MG63 (cell line): ENCODE measurements around the gene TNC. TPM values are rescaled to one million over a fixed set of nuclear protein-coding genes. Genes with fewer than 3 reads are reported as not detected.
"Not testable (repeated sequence)": the region's sequence is repeated elsewhere in the genome, so short reads cannot be mapped to it uniquely, and the experiment has no call there.

Experiments
- DNase-seq: peaks from one replicate; pipeline ENCODE4 v3.0.0-alpha.2; 2020
- H3K27me3 ChIP-seq: fragments of 250-450 bp; sonication (Bioruptor Pico); 2 replicates; pipeline ENCODE4 v1.5.1; 2020; ENCODE audit warnings: mild to moderate bottlenecking, moderate library complexity
- H3K36me3 ChIP-seq: fragments of 250-450 bp; sonication (Bioruptor Pico); 2 replicates; pipeline ENCODE4 v1.5.1; 2020; ENCODE audit warnings: mild to moderate bottlenecking, moderate library complexity
- H3K4me3 ChIP-seq: fragments of 250-450 bp; sonication (Bioruptor Pico); 2 replicates; pipeline ENCODE4 v1.5.1; 2020; ENCODE audit warnings: mild to moderate bottlenecking, moderate library complexity
- H3K9me3 ChIP-seq: fragments of 250-450 bp; sonication (Bioruptor Pico); 2 replicates; pipeline ENCODE4 v1.5.1; 2020; ENCODE audit warnings: mild to moderate bottlenecking, moderate library complexity
- total RNA-seq: library from RNA; depleted of rRNA; stranded (reverse); fragments of >200 nt; shearing (Covaris generic); gene quantifications from 2 replicates; pipeline ENCODE4 v1.2.3, GENCODE V29; 2014; ENCODE audit warnings: low replicate concordance

Gene TNC
- total RNA-seq, 1 experiment from 2014 or later, result 3.0 TPM

DNA sequence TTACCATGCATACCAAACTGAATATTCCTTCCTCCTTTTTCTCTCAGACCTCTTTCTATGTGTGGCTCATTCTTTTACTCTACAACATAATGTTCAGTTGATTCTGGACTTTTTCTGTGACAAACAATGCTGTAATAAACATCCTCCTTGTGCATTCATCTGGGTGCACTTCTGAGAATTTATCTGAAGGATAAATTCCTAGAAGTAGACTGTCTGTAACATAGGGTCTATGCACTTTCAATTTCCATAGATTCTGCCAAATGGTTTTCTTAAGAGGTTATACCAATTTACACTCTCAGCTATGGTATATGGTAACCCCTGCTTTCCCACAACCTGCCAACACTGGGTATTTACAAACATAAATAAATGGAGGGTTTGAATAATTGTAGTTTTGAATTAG is 24.1 kb upstream of the TNC start:
- no peaks in the 10 kb centered on the region for H3K36me3 ChIP-seq
- peaks cover 5% of the 10 kb centered on the region for H3K9me3 ChIP-seq
- no peaks in the 10 kb centered on the region for H3K27me3 ChIP-seq
- H3K4me3 ChIP-seq, result no peak overlapping the region
- no peak for DNase-seq

DNA sequence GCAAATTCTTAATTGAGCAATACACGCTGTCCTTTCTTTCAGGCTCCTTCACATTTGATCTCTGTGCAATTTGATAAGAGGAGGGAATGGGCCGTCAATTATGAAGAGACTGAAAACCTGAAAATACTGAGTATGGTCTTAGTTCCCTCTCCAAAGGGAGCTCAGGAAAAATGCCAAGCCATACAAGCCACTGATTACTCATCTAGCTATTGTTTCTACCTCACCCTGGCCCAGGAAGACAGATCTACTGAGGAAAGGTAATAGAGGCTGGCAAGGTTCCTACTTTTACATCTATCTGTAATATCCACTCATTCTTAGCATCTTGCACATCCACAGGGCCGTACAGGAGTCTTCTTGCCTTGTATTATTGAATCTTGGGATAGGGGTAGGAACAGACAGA is 23.7 kb upstream of the TNC start:
- Histone ChIP-seq H3K36me3 (no peaks in the 10 kb centered on the region), H3K27me3 (no peaks in the 10 kb centered on the region), H3K9me3 (peaks cover 5% of the 10 kb centered on the region), H3K4me3 (no peak overlapping the region)
- DNase-seq, result no peak

DNA sequence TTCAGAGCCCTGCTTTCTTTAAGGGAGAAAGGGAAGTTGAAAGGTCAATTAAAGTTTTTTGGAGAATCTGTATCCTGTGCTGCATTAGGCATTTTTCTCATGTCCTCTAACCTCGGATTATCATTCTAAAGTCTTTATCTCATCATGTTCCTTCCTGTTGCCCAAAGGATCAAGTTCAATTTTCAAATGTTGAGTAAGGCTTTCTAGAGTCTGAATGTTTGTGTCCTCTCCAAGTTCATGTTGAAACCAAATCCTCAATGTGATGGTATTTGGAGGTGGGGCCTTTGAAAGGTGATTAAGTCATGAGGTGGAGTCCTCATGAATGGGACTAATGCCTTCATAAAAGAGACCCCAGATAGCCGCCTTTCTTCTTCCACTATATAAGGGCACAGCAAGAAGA is 20.2 kb upstream of the TNC start:
- Histone ChIP-seq H3K27me3 (no peaks in the 10 kb centered on the region), H3K4me3 (no peak overlapping the region), H3K9me3 (peaks cover 5% of the 10 kb centered on the region), H3K36me3 (no peaks in the 10 kb centered on the region)
- no peak for DNase-seq

- no peak for DNase-seq
Measured at GRCh38 chr9:115137526-115137925, 19.6 kb upstream of the TNC start.

GRCh38 chr9:115135821-115136778 is 18.1 kb upstream of the TNC start:
- no peak for DNase-seq

More at GRCh38 chr9:115137526-115137925, 19.6 kb upstream of the TNC start:
- no peak overlapping the region for H3K4me3 ChIP-seq
- no peaks in the 10 kb centered on the region for H3K27me3 ChIP-seq
- no peaks in the 10 kb centered on the region for H3K36me3 ChIP-seq
- H3K9me3 ChIP-seq, result peaks cover 5% of the 10 kb centered on the region

GRCh38 chr9:115134941-115135340 is 17.0 kb upstream of the TNC start:
- no peak for DNase-seq
- Histone ChIP-seq H3K27me3 (no peaks in the 10 kb centered on the region), H3K4me3 (no peak overlapping the region), H3K36me3 (no peaks in the 10 kb centered on the region), H3K9me3 (no peaks in the 10 kb centered on the region; the same call in 1 of the 2 replicates)

More at GRCh38 chr9:115135821-115136778, 18.1 kb upstream of the TNC start:
- Histone ChIP-seq H3K4me3 (no peak overlapping the region), H3K27me3 (no peaks in the 10 kb centered on the region), H3K36me3 (no peaks in the 10 kb centered on the region), H3K9me3 (no peaks in the 10 kb centered on the region; the same call in 1 of the 2 replicates)

- no peak for DNase-seq
- no peak overlapping the region for H3K4me3 ChIP-seq
- H3K36me3 ChIP-seq, result no peaks in the 10 kb centered on the region
- H3K27me3 ChIP-seq, result no peaks in the 10 kb centered on the region
- no peaks in the 10 kb centered on the region; the same call in 1 of the 2 replicates for H3K9me3 ChIP-seq
Measured at GRCh38 chr9:115133649-115134048, 15.7 kb upstream of the TNC start.

DNA sequence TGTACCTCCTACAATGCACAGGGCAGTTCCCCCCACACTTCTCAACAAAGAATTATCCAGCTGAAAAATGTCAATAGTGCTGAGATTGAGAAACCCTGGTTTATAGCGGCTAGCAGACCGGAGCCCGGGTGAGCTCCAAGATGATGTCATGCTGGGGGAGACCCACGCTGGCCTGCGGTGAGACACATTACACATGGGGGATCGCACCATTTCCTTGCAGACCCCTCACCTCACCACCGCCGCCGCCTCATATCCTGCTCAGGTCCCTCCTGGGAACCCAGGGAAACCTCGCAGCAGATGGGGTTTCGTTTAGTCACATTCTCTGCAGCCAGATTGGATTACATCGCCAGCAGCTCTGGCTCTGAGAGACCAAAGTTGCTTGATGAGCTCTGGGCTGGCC is 14.7 kb upstream of the TNC start:
- H3K27me3 ChIP-seq, result no peaks in the 10 kb centered on the region
- no peaks in the 10 kb centered on the region for H3K9me3 ChIP-seq
- H3K36me3 ChIP-seq, result no peaks in the 10 kb centered on the region
- H3K4me3 ChIP-seq, result peak overlapping the region; percentile 8; the same call in 1 of the 2 replicates
- DNase-seq, result peak; percentile 46

DNA sequence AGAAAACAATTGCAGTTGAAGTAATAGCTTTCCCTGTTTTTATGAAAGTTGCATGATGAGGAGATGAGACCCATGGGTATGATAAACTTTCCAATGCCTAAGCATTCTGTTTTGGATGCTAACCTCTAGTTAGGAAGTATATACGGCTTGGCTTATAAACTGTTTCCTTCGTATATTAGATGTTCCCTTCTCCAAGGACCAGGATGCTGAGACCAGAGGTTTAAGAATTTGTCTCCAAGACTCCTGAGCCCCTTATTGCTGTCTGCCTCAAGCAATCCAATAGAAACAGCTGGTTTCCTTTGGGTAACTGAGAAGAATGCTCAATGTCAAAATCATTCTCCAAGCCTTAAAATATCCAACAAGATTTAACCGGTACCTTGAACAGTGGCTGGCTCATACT is 12.2 kb upstream of the TNC start:
- H3K4me3 ChIP-seq, result no peak overlapping the region
- H3K36me3 ChIP-seq, result no peaks in the 10 kb centered on the region
- no peaks in the 10 kb centered on the region for H3K27me3 ChIP-seq
- no peak for DNase-seq
- H3K9me3 ChIP-seq, result no peaks in the 10 kb centered on the region; the same call in none of the 2 replicates

- not testable (repeated sequence) for H3K36me3 ChIP-seq, H3K27me3 ChIP-seq, DNase-seq, H3K9me3 ChIP-seq, H3K4me3 ChIP-seq
Measured at GRCh38 chr9:115128726-115129125, 10.8 kb upstream of the TNC start.

DNA sequence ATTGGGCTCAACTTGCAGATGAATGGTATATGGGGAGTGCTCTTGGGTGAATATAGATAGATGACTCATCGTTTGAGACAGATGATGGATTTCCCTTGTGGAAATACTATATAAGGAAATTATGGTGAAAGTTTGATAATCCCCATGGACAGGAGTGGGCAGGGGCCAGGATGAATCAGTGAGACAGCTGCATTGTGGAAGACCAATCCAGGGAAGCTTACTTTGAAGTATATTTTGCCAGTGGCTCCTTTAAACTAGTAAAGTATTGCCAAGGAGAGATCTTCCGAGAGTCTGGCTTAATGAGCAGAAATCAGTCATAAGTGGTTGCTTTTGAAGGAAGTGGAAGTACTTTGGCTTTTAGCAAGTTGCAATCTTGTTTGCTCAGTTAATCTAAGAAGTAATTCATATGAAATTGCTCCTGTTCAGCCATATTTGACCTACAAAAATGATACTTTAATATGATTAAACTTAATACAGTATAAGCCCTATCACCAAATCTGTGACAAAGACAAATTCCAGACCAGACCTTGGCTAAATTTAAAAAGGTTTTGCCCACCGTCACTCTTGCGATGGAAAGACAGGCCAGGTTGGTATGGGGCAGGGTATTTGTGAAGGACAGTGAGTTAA is 9.3 kb upstream of the TNC start:
- H3K27me3 ChIP-seq, result no peaks in the 10 kb centered on the region
- no peaks in the 10 kb centered on the region for H3K36me3 ChIP-seq
- peak; percentile 75 for DNase-seq
- no peak overlapping the region for H3K4me3 ChIP-seq
- H3K9me3 ChIP-seq, result no peaks in the 10 kb centered on the region; the same call in none of the 2 replicates

DNA sequence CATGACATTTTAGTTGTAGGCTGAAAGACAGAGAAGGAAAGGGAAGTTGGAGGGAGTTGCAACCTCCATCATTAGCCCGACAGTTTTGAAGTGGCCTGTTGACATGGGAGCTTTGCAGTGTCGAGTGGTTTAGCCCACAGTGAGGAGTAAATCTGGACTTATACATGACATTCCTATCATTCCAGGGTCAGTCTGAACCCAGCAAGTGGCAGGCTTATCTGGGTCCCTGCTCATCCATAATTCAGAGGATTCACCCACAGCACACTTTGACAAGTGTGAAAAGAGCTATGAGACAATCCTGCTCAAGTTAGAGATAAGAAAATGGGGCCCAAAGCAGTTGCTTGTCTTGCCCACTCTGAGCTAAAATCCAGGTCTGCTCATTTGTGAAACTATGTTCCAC is 8.4 kb upstream of the TNC start:
- DNase-seq, result no peak
- Histone ChIP-seq H3K36me3 (no peaks in the 10 kb centered on the region), H3K9me3 (no peaks in the 10 kb centered on the region; the same call in none of the 2 replicates), H3K27me3 (no peaks in the 10 kb centered on the region), H3K4me3 (no peak overlapping the region)

GRCh38 chr9:115122937-115123336 is 5.0 kb upstream of the TNC start:
- no peaks in the 10 kb centered on the region; the same call in none of the 2 replicates for H3K9me3 ChIP-seq
- no peaks in the 10 kb centered on the region for H3K36me3 ChIP-seq
- no peak overlapping the region for H3K4me3 ChIP-seq
- no peak for DNase-seq
- no peaks in the 10 kb centered on the region for H3K27me3 ChIP-seq

GRCh38 chr9:115121181-115121580 is 3.2 kb upstream of the TNC start:
- DNase-seq, result peak; percentile 73
- Histone ChIP-seq H3K4me3 (no peak overlapping the region), H3K9me3 (no peaks in the 10 kb centered on the region; the same call in none of the 2 replicates)

DNA sequence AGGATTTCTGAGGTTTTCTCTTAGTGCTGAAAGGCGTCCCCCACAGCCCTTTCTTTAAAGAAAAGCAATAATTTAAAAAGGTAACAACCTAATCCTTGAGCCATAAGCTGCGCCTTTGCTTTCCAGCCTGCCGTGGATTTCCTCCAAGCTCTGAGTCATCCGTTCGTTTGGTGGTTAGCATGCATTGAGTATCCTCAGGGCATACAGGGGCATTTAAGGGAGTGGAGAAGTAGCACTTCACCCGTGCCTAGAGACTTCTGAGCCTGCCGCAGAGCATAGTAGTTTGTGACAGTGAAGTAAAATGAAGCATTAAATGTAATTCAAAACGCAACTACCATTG is 892 bp upstream of the TNC start:
- peak; percentile 93 for DNase-seq
- H3K4me3 ChIP-seq, result peak overlapping the region; percentile 34
- H3K27me3 ChIP-seq, result no peaks in the 10 kb centered on the region
- no peaks in the 10 kb centered on the region for H3K36me3 ChIP-seq
- no peaks in the 10 kb centered on the region for H3K9me3 ChIP-seq

More at GRCh38 chr9:115121181-115121580, 3.2 kb upstream of the TNC start:
- Histone ChIP-seq H3K27me3 (no peaks in the 10 kb centered on the region), H3K36me3 (no peaks in the 10 kb centered on the region)

- H3K4me3 ChIP-seq, result no peak overlapping the region
- H3K36me3 ChIP-seq, result no peaks in the 10 kb centered on the region
- DNase-seq, result no peak
- no peaks in the 10 kb centered on the region for H3K9me3 ChIP-seq
- no peaks in the 10 kb centered on the region for H3K27me3 ChIP-seq
Measured at GRCh38 chr9:115116421-115117284, 1.3 kb downstream of the TNC start.

- Histone ChIP-seq H3K27me3 (no peaks in the 10 kb centered on the region), H3K9me3 (no peaks in the 10 kb centered on the region), H3K4me3 (no peak overlapping the region), H3K36me3 (no peaks in the 10 kb centered on the region)
- no peak for DNase-seq
Measured at GRCh38 chr9:115115924-115116323, 2.0 kb downstream of the TNC start.
